ENCODE measurements around the gene GFAP.
A peak's percentile ranks its signal among the peaks of the same experiment; 100 is the strongest.

The GFAP gene

GRCh38 chr17:44930667-44931066, 15.4 kb upstream of the GFAP start:
- no peak for DNase-seq

GRCh38 chr17:44928950-44929720, 13.8 kb upstream of the GFAP start:
- no peak for DNase-seq

GRCh38 chr17:44928136-44928535, 12.8 kb upstream of the GFAP start:
- DNase-seq: no peak

GRCh38 chr17:44927696-44928095, 12.4 kb upstream of the GFAP start:
- DNase-seq: no peak

GRCh38 chr17:44926821-44927525, 11.7 kb upstream of the GFAP start:
- no peak for DNase-seq

- no peak for DNase-seq
These were observed 10.7 kb upstream of the GFAP start for GRCh38 chr17:44925731-44926697.

GRCh38 chr17:44924107-44924544, 8.8 kb upstream of the GFAP start:
- DNase-seq: no peak

- no peak for DNase-seq
These were observed 7.6 kb upstream of the GFAP start for GRCh38 chr17:44922746-44923470.

GRCh38 chr17:44922136-44922535, 6.8 kb upstream of the GFAP start:
- no peak for DNase-seq

GRCh38 chr17:44921122-44921882, 6.0 kb upstream of the GFAP start:
- peak; percentile 54 for DNase-seq

- DNase-seq: no peak
These were observed 5.3 kb upstream of the GFAP start for GRCh38 chr17:44920565-44920940.

- peak; percentile 28 for DNase-seq
These were observed 4.7 kb upstream of the GFAP start for GRCh38 chr17:44919885-44920564.

GRCh38 chr17:44919411-44919810, 4.1 kb upstream of the GFAP start:
- no peak for DNase-seq

- no peak for DNase-seq
These were observed 2.7 kb upstream of the GFAP start for GRCh38 chr17:44918006-44918405.

- DNase-seq: no peak
These were observed 2.2 kb upstream of the GFAP start for GRCh38 chr17:44917456-44917855.

GRCh38 chr17:44916781-44917241, 1.5 kb upstream of the GFAP start:
- DNase-seq: no peak

GRCh38 chr17:44915862-44916780, 821 bp upstream of the GFAP start:
- DNase-seq: no peak

GRCh38 chr17:44914698-44915271, 515 bp downstream of the GFAP start:
- DNase-seq: no peak

- no peak for DNase-seq
These were observed 1.2 kb downstream of the GFAP start for GRCh38 chr17:44914148-44914547.

GRCh38 chr17:44913676-44914075, 1.6 kb downstream of the GFAP start:
- DNase-seq: no peak
